NCI-H1417 treated with DMSO at 0.1 percent for 48 hours (cell line): ENCODE data around the gene KCNB1.

ENCODE experiments used
- DNase-seq: peaks from one replicate; lab custom pipeline; 2025; lab: John Stamatoyannopoulos, UW

The KCNB1 gene

DNA sequence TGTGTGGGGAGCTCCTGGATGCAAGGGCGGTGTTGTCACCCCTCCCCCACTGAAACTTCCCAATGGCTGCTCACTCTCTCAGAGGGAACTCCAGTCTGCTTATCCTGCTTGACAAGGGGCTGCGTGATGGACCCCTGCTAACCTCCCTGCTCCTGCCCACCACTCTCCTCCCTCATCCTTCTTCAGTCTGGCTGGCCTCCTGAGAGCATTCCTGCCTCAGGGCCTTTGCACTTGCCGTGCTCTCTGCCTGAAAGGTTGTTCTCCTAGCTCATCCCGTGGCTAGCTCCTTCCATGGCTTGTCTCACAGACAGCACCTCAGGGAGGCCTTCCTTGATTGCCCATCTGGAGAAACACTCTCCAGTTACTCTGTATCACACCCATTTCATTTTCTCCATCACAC lies 130.7 kb downstream of the KCNB1 start:
- DNase-seq, result no peak

DNA sequence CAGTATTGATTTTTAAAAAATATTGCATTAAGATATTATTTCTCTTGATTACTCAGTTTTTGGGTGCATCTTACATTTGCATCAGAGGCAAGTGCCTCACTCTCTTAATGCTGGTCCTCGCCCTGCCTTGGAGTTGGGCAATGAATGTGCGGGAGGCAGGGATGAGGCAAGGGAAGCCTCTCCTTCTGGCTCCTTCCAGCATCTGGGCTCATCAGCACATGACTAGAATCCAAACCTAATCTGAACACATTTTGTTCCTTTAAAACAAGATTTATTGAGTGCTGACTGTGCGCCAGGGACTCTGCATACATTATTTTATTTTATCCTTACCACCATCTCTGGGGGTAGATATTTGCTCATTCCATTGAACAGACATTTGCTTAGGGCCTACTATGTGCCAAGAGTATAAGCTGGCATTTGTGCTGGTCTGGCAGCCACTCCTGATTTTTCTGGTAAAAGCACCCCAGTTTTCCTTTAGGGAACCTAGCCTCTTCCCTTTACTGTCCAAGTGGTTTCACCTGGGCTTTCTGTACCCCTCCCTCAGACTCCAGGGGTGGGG lies 132.7 kb downstream of the KCNB1 start:
- DNase-seq, result no peak

DNA sequence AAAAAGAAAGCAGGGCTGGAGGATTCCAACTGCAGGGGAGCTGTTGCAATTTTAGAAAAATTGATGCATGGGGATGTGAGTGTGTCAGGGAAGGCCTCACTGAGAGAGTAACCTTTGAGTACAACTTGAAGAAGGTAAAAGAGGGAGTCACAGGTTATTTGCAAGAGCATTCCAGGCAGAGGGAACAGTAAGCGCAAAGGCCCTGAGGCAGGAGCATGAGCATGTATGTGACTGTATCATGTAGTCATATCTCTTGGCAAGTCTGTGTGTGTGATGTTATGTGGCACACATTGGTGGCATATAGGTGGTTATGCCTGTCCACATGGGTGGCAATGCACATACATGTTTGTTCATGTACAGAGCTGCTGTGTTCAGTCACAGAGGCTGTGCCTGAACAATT lies 133.4 kb downstream of the KCNB1 start:
- DNase-seq, result no peak

DNA sequence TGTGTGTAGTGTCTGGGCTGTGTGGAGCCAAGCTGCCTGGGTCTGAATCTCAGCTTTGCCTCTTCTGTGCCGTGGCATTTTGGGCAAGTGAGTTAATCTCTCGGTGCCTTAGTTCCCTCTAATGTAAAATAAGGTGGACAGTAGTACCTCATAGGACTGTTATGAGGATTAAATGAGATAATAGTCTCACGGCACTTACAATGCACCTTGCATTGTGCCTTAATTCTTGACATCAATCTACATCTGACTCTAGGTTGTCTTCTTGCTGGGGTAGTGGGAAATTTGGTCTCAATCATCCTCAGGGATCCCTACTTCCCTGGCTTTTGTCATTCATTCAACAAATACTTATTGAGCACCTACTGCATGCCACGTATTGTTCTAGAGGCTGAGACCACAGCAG lies 133.9 kb downstream of the KCNB1 start:
- DNase-seq, result no peak

DNA sequence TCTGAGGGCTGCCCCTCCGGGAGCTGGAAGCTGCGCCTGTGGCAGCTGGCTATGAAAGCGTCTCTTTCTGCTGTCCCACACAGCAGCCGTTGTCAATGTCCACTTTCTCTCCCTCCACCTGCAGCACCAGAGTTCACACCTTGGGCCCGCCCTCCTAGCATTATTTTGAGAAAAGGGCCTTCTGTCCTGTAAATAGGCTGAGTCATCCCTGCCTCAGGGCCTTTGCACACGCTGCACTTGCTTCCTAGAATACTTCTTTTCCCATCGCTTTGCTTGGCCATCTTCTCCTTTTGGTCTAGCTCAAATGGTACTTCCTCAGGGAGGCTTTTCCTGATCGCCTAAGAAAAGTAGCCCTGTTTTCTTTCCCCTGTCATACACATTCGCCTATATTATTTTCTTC lies 135.3 kb downstream of the KCNB1 start:
- DNase-seq, result no peak

DNA sequence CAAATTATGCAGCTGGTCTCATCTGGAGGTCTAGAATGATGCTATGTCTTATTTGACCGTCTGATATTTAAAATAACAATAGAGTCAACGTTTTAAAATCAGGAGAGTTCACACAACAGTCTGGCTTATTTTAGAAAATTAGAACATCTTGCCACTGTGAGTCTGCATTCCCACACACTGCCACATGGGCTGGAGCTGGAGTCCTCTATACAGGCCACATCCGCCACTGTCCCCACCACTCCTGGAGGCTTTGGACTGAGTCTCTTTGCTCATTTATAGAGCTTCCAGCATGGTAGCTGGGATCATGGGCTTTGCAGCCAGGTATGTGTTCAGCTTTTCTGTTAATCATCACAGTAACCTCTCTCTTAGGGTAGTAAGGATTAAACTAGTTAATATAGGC lies 135.8 kb downstream of the KCNB1 start:
- no peak for DNase-seq

DNA sequence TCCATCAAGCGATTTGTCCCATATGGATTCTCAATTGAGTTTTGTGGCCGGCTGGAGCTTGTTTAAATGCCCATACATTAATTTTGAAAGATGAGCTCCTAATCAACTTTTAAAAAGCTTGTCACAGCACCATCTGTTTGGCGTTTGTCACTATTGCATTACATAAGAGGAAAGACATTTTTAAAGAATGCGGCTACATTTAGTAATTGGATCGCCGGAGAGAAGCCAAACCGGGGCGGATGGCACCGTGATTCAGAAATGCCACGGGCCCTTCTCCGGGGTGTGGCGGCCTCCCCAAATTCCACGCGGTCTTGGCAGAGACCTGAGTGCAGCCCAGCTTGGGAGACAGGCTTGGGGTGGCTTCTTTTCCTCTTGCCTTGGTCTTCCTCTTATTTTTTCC lies 136.9 kb downstream of the KCNB1 start:
- DNase-seq, result no peak

DNA sequence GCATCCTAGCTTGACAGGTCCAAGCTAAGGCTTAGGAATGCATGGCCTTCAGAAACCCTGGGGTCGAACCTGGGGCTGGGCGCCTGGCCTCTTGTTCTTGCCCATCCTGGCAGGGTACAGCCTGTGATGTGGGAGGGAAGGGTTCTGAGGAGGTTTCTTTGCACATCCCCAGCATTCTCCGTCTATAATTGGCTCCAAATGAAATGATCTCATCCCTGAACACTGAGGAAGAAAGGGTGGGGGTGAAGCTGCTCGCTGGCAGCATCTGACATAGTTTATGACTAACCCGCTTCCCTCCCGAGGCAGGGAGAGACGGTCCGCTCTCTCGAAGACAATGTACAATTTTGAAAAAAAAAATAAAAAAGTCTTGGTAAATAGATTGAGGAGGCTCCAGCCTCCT lies 137.5 kb downstream of the KCNB1 start:
- no peak for DNase-seq

DNA sequence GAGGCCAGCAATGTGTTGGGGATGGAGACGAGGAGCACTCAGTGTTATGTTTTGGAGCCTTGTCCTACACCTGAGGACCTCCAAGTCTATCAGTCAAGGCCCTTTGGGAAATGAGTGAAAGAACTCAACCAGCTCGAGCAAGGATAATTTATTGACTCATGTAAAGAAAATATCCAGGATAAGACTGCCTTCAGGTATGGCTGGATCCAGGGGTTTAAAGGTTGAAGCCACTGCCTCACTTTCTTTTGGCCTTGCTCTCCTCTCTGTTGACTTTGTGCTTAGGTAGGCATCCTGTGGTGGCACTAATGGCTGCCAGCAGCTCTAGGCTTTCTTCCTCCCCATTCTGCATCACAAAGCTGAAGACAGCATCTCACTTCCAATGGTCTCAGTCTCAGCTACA lies 138.3 kb downstream of the KCNB1 start:
- DNase-seq, result no peak

DNA sequence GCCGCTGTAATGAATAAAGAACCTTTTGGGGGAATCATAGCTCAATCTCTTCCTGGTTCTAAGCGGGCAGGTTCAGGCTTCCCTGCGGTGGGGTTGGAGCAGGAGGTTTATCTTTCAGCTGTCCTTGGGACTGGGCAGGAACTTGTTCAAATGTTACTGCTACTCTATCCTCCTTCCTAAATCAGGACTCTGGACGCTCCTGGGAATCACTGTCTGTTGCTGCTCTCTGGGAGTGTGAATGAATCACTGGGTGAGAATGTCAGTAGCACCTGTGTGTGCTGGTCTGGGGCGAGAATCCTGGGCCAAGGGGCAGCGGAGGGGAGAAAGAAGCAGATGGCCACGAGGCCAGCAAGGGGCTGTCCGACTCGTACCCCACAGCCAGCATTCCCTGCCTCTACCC lies 139.2 kb downstream of the KCNB1 start:
- DNase-seq, result no peak

DNA sequence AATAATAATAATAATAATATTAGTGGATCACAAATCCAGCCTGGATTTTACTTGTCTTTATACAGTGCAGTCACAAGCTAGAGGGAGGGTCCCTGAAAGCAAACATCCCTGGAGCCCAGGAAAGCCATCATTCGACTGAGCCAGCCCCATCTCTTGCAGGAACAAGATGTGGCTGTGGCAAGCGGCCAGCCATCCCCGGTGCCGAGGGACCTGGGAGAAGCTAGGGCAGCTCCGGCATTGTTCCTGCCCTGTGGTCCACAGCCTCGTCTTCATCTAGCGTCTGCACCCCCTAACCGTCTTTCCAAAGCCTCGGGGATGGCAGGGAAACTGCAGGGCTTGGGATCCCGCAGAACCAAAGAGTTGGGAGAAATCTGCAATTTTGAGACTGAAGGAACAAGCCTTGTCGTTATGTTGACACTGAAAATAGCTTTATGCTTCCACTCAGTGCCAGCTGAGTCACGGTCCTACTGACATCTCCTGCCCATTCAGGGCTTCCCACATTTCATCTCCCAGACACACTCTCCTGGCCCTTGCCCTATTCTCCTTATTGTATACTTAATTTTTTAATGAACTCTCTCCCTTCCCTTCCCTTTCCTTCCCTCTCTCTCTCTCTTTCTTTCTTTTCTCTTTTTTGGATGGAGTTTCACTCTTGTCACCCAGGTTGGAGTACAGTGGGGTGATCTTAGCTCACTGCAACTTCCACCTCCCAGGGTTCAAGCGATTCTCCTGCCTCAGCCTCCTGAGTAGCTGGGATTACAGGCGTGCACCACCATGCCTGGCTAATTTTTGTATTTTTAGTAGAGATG lies 142.1 kb downstream of the KCNB1 start:
- no peak for DNase-seq

DNA sequence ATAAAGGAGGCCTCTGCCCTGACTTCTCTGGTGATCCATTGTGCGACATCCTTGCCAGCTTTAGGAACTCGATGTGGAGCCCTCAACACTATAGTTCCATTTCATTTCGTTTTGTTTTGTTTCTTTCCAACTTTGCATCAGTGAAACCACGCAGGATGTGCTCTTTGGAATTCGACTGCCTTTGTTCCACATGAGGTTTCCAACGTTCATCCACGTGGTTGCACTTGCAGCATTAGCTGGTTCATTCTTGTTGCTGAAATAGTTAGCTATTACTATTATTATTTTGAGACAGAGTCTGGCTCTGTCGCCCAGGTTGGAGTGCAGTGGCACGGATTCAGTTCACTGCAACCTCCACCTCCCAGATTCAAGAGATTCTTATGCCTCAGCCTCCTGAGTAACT lies 143.3 kb downstream of the KCNB1 start:
- DNase-seq, result no peak

DNA sequence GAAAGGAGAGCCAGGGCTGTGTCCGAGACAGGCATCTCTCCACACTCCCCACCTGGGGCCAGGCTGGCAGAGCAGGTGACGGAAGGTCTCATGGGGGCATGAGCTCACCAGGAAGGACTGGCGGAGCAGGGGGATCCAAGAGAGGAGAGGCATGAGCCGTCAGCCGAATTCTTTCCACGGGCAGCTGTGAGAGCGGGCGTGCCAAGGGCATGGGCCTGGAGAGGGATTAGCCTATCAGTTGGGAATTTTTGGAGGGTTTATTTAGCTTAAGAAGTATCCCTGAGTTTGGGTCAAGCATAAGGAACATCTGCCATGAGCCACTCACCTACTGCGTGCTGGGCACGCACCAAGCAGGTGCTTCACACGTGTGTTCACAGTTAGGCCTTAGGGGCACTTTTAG lies 144.4 kb downstream of the KCNB1 start:
- no peak for DNase-seq

DNA sequence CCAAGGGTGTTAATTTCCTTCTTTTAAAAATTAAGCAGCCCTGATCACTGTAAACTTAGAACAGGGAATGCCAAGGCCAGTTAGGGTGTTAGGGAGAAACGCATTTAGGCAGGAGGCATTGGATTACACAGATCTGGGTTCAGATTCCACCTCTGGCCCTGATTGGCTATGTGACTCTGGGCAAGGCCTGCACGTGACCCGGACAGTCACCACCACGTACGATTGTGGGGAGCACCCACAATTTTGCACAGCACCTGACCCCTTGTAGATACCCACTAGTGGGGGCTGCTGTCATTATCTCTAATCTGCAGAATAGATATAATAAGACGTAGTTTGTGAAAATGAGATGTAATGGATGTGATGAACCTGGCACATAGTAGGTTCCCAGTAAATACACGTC lies 145.1 kb downstream of the KCNB1 start:
- no peak for DNase-seq

DNA sequence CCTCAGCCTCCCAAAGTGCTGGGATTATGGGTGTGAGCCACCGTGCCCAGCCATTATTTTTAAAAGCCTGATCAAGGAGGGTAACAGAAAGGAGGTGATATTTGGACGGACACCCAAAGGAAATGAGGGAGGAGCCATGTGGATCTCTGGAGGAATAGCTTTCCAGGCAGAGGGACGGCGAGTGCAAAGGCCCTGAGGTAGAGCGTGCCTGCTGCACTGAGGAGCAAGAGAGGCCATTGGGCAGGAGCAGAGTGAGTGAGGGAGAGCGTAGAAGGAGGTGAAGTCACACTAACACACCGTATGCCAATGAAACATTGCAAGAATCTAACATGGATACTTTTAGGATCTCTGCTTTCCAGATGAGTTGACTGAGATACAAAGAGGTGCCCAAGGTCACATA lies 145.7 kb downstream of the KCNB1 start:
- DNase-seq, result no peak

DNA sequence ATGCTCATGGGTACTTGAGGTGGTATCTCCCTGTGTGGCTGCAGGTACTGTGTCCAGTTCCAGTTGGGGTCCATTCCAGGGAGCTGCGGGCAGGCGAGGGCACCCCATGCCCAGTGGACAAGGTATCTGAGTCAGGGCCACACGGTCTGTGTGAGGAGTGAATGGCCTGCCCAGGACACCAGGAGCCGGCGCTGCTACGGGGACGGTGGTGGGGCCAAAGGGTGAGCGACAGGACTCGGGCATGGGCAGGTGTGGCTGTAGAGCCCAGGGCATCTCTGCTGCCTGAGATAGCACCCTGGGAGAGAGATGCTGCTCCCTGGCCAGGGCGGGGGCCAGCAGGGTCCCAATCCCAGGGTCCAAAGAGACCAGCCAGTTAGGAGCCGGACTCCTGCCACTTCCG lies 147.0 kb downstream of the KCNB1 start:
- no peak for DNase-seq

DNA sequence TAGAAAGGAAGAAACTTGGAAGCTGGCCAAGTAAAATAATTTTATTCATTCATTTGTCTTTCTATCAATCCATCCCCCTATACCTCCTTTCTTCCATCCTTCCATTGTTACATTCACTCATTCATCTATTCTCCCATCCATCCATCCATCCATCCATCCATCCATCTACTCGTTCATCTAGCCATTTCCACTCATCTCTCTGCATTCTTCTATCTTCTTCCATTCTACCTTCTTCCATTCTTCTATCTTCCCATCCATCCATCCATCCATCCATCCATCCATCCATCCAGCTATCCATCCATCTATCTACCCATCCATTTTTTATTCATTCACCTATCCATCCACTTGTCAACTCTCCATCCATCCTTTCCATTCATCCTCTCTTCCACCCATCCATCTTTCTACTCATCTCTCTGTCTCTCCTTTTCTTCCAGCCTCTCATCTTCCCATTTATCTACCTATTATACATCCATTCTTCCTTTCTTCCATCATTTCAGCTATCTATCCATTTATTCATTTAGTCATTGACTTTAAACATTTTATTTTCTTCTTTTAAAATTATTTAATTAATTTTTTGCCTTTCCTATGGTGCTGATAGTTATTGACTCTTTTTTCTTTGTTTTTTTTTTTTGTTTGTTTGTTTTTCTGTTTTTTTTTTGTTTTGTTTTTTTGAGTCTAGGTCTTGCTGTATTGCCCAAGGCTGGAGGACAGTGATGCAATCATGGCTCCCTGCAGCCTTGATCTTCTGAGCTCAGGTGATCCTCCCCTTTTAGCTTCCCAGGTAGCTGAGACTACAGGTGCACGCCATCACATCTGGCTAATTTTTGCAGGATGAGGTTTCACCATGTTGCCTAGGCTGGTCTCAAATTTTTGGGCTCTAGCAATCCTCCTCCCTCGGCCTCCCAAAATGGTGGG lies 151.5 kb downstream of the KCNB1 start:
- no peak for DNase-seq

DNA sequence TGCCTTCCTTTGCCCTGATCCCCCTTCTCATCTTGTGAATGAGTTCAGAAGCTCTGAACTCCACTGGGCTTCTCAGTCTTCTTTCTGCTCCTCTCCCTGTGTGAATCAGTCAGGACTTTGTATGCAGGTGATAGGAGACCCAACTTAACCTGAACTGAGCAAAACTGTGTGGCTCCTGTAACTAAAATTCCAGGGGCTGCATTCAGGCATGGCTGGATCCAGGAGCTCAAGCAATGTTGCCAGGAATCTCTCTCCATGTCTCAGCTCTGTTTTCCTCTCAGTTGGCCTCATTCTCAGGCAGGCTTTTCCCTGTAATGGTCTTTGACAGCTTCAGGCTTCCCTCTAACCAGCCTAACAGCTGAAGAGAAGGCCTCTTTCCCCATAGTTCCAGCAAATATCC lies 153.7 kb downstream of the KCNB1 start:
- DNase-seq, result no peak

DNA sequence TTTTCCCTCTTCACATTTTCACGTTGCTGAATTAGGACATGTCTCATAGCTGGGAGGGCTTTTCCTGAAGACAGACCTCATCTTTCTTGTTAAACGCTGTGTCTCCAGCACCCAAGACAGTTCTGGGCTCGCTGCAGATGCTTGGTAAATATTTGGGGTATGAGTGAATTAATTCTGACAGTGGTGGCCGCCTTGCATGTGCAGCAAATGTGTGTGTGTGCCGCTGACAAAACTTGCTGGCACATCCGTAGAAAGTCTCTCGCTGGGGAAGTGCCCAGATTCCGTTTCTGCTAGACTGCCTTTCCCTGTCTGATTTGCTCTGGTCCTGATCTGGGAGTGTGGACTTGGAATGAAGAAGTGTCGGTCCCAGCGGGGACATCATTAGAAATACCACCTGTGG lies 156.4 kb downstream of the KCNB1 start:
- no peak for DNase-seq

DNA sequence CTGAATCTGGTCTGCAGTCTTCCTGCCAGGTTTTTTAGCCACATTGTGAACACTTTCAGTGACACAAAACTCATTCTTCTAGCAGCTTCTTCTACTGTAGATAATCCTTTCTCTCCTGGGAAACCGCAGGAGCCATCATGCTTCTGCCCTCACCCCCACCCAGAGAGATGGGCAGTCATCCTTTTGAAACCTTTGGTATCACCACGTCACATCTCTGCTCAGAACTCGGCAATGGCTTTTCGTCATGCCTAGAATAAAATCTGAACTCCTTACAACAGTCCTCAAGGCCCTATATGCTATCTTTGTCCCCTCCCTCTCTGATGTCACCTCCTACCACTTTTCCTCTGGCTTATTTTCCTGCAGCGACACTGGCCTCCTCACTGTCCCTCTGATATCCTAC lies 158.2 kb downstream of the KCNB1 start:
- no peak for DNase-seq

DNA sequence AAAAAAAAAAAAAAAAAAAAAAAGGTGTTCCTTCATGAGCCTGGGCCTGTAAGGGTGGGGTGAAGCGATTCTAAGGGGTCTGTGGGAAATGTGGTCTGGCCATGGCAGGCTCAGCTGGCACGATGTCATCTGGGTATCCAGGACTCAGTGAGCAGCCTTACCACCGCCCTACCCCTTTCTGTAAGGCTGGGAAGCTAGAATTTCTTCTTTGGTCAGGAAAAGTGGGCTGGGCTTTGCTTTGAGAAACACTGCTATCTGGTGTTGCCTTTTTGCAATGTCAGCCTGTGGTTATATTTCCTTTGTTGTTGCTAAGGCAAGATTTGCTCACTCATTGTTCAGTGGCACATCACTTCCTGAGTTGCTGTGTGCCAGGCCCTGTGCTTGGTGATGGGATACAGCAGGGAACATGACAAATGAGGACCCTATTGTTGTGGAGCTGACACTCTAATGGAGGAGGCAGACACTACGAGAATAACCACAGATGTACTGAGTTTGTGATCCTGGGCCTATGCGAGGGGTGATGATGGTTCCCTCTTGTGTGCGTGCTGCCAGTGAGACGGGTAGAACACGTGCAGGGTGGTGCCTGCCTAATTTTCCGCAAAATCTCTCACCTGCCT lies 158.7 kb downstream of the KCNB1 start:
- DNase-seq, result peak; percentile 13

DNA sequence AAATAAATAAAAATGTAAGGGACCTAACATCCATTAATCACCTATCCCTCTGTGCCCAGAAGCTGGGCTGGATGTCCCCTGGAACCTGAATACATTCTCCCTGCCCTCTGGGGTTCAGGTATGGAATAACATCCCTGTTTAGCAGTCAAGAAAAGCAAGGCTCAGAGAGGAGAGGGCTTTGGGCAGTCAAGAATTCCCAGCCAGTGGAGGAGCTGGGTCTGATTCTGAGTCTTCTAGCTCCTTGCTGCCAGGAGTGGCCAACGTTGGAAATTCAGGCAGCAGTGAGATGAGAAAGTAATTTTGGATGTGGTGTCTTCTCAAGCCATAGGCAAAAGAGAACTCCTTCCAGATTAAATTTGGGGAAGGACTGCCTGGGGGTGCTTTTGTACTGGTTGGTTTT lies 162.0 kb downstream of the KCNB1 start:
- no peak for DNase-seq
